OCI-M2 (cell line): ENCODE data around the gene M1AP.

Experiments
- DNase-seq: peaks from one replicate; lab custom pipeline; 2025; ENCODE audit not compliant: unreplicated experiment; lab: John Stamatoyannopoulos, UW

Gene M1AP

DNA sequence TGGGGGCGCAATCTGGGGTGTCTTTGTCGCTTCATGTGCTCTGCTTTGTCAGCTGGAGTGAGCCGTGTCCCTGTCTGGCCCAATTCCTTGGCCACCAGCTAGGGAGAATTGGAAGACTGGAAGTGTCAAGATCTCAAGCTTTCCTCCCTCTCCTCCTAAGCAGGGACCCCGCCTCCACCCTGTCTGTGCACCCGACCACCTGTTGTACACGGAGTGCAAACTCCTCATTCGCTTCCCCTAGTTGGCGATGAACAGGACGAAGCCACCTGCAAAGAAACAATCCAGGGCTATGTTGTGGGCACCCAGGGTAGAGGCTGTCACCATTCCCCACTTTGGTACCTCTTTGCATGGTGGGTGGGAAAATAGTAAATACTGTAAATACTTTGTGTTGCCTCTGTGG is 120.4 kb downstream of the M1AP start:
- DNase-seq: no peak

GRCh38 chr2:74526649-74527230 is 121.4 kb downstream of the M1AP start:
- no peak for DNase-seq

DNA sequence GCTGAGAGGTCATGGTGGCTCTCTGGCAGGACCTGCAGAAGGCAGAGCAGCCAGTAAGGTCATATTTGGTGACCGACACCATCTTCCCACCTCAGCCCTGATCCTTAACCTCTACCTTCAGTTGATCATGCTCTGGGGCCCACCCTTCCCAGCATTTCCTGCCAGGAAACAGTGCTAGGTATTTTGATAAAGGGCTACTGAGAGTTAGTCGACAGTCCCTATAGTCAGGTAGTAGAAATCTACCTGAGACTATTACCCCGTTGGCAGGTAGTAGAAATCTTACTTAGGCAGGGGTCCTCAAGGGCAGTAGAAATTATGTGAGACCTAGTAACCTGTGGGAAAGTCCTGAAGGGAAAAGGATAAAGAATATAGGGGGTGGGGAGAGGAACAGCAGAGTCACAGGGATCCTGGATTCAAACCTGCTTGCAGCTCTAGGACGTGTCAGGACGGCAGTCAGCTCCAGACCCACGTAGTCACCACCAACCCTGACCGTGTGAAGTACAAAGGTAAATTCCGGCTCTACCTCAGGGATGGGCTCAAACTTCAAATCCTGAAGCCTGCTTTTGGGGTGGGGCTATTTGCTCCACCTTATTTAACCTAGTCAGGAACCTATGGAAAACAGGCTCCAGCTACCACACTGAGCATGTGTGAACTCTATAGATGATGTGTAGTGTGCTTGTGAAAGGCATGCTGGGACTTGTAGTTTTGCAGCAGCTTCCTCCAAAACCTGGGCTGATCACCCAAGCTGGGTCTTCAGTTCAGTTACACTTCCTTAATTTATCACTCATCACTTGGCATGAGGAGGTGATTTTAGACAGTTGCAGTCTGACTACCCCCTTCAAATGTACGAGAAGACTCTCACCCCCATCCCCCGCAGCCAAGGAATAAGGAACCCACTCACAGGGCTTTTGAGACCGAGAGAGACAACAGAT is 122.1 kb downstream of the M1AP start, which contains the start of gene DQX1:
DQX1 (minus strand) TSS at position 515 of the 932 bp plus-strand sequence; CDS start at position 13, 502 bp downstream.
- no peak for DNase-seq

- DNase-seq: no peak
Observed at GRCh38 chr2:74524955-74525716, 123.0 kb downstream of the M1AP start.

GRCh38 chr2:74524005-74524404 is 124.1 kb downstream of the M1AP start:
- no peak for DNase-seq

- DNase-seq: no peak
Observed at GRCh38 chr2:74522516-74522915, 125.6 kb downstream of the M1AP start.

- no peak for DNase-seq
Observed at GRCh38 chr2:74516650-74517049, 131.5 kb downstream of the M1AP start.

- DNase-seq: no peak
Observed at GRCh38 chr2:74515981-74516633, 132.0 kb downstream of the M1AP start.

GRCh38 chr2:74515271-74515980 is 132.7 kb downstream of the M1AP start:
- DNase-seq: no peak

DNA sequence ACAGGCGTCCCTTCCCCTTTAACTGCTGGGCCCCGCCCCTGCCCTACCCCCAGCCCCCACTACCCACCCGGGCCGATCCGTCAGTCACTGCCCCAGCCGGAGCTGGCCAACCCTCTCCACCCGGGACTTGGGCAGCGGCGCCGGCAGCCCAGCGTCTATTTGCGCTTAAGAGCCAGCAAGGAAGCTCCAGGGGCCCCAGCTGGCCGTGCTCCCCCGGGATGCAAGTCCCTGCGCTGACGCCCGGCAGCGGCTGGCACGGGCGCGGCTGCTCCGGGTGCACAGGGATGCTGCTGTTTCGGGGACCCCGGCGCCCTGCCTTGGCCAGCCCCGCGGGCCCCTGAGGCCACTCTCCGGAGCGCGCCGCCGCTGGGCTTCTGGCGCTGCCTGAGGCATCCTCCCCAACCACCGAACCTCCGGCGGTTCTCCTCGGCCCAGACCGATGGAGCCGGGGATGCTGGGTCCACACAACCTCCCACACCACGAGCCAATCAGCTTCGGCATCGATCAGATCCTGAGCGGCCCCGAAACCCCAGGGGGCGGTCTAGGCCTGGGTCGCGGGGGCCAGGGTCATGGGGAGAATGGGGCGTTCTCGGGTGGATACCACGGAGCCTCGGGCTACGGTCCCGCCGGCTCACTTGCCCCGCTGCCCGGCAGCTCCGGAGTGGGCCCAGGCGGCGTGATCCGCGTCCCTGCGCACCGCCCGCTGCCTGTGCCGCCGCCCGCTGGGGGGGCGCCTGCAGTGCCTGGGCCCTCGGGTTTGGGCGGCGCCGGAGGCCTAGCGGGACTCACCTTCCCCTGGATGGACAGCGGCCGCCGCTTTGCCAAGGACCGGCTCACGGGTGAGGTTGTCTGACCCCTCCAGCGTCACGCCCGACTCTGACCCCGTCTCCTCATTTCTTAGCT is 133.5 kb downstream of the M1AP start, which contains the start of gene TLX2:
TLX2 (plus strand) TSS at position 83 of the 903 bp plus-strand sequence; CDS start at position 440, 357 bp downstream.
- no peak for DNase-seq

GRCh38 chr2:74513605-74514367 is 134.3 kb downstream of the M1AP start:
- no peak for DNase-seq

GRCh38 chr2:74512744-74513604 is 135.2 kb downstream of the M1AP start:
- no peak for DNase-seq

DNA sequence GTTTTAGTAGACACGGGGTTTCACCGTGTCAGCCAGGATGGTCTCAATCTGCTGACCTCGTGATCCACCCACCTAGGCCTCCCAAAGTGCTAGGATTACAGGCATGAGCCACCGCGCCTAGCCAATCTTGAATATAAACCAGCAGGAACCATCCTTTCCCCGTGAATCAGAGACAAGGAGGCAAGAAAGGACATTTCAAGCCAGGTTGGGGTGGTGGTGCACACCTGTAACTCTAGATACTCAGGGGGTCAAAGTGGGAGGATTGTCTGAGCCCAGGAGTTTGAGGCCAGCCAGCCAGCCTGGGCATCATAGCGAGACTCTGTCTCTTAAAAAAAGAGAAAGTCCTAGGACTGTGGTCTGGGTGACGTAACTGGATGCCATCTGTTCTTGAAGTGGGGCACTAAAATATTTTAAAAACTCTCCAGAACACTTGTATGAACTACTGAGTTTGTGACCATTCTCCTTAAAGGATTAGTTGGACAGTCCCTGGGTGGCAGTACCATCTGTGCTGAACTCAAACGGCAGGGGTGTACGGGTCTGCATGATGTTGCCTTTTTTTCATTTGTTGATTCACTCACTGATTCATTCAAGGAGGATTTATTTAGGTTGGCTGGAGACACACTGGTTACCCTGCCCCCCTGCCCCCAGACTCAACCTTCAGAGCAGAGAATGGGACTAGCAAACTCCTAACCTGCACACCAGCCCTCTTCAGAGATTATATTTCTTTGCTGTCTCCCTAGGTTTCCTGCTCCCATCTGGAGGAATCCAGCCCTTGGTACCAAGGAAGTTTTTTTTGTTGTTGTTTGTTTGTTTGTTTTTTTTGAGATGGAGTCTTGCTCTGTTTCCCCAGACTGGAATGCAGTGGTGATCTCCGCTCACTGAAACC is 136.8 kb downstream of the M1AP start:
- DNase-seq: no peak

GRCh38 chr2:74510272-74510671 is 137.9 kb downstream of the M1AP start:
- DNase-seq: no peak

- DNase-seq: no peak
Observed at GRCh38 chr2:74507926-74508520, 140.1 kb downstream of the M1AP start.
